GM12865 (cell line): ENCODE measurements around the gene SEC14L2.

Source experiments
- DNase-seq: peaks from one replicate; pipeline ENCODE4 v3.0.0; 2010; ENCODE audit warnings: low read depth
- H3K4me3 ChIP-seq: 2 replicates; pipeline ENCODE4 v1.5.1; 2011; ENCODE audit warnings: mild to moderate bottlenecking, low read depth, low read length, control low read depth
- CTCF ChIP-seq: IDR thresholded peaks from 2 replicates; pipeline ENCODE4 v1.5.1; 2011; ENCODE audit warnings: low read length, control low read depth, low read depth, inconsistent platforms; ENCODE audit not compliant: insufficient read depth; ENCODE audit errors: missing control alignments

Gene SEC14L2

GRCh38 chr22:30385942-30386341 lies 10.9 kb upstream of the SEC14L2 start:
- no peak for DNase-seq
- no peak overlapping the region for H3K4me3 ChIP-seq
- TF ChIP-seq CTCF: no peak

GRCh38 chr22:30386608-30386959 lies 10.2 kb upstream of the SEC14L2 start:
- no peak for TF ChIP-seq CTCF
- H3K4me3 ChIP-seq: peak overlapping the region; percentile 64
- no peak for DNase-seq

GRCh38 chr22:30386960-30387827 lies 9.6 kb upstream of the SEC14L2 start, which contains the start of gene RNF215:
RNF215 (minus strand) TSS chr22:30387411; CDS start chr22:30387313, 98 bp downstream.
- H3K4me3 ChIP-seq: peak within 1 kb of the TSS; percentile 64
- TF ChIP-seq CTCF: peak; percentile 80
- DNase-seq: peak; percentile 87

- no peak overlapping the region for H3K4me3 ChIP-seq
- TF ChIP-seq CTCF: peak; percentile 83
- peak; percentile 89 for DNase-seq
Observed at GRCh38 chr22:30390974-30391691, 5.7 kb upstream of the SEC14L2 start.

GRCh38 chr22:30392661-30393321 lies 4.0 kb upstream of the SEC14L2 start:
- DNase-seq: peak; percentile 41

GRCh38 chr22:30393322-30393680 lies 3.5 kb upstream of the SEC14L2 start:
- no peak for DNase-seq
- no peak for TF ChIP-seq CTCF
- no peak overlapping the region for H3K4me3 ChIP-seq

More at GRCh38 chr22:30392661-30393321, 4.0 kb upstream of the SEC14L2 start:
- TF ChIP-seq CTCF: no peak
- no peak overlapping the region for H3K4me3 ChIP-seq
